ENCODE data around the gene JPT1. TPM values are rescaled to one million over a fixed set of nuclear protein-coding genes. Genes with fewer than 3 reads are reported as not detected.
"Not testable (repeated sequence)": the region's sequence is repeated elsewhere in the genome, so short reads cannot be mapped to it uniquely, and the experiment has no call there.

The JPT1 gene
- total RNA-seq, 1 donor from 2014 or later: 236 TPM

DNA sequence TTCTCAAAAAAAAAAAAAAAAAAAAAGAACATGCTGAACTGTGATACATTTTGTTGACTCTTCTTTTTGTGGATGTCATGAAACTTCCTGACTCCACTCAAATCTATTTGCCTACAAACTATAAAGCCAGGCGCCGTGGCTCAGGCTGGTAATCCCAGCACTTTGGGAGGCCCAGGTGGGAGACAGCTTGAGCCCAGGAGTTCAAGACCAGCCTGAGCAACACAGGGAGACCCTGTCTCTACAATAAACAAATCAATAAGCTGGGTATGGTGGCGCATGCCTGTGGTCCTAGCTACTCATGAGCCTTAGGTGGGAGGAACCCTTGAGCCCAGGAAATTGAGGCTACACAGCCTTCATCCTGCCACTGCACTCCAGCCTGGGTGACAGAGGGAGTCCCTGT is 21.3 kb downstream of the JPT1 start:
- no peak overlapping the region for H3K27ac ChIP-seq
- Mint-ChIP-seq H3K4me1 (peaks cover 12% of the 10 kb centered on the region), H3K4me3 (peak overlapping the region; percentile 89), H3K27me3 (ENCODE audit: insufficient read depth, low read depth) (no peaks in the 10 kb centered on the region), H3K27ac (no peak overlapping the region), H3K36me3 (peaks cover 20% of the 10 kb centered on the region), H3K9me3 (no peaks in the 10 kb centered on the region)
- H3K4me1 ChIP-seq: peaks cover 7% of the 10 kb centered on the region
- TF ChIP-seq EZH2 (IDR thresholded peaks at IDR 0.05) (no peak), EZH2phosphoT487 (IDR thresholded peaks at IDR 0.05) (no peak), CTCF (IDR thresholded peaks at IDR 0.05) (no peak)
- peaks cover 93% of the 10 kb centered on the region for H3F3A ChIP-seq (ENCODE audit: low read depth)
- H3K36me3 ChIP-seq: no peaks in the 10 kb centered on the region
- no peak for DNase-seq (ENCODE audit: low spot score)
- no peak overlapping the region for H3K4me2 ChIP-seq
- H3K4me3 ChIP-seq: no peak overlapping the region
- H4K20me1 ChIP-seq (ENCODE audit: low read depth): peaks cover 42% of the 10 kb centered on the region
- H3K9ac ChIP-seq: no peak overlapping the region
- peaks cover 21% of the 10 kb centered on the region for H3K79me2 ChIP-seq (ENCODE audit: low read depth)
- no peaks in the 10 kb centered on the region for H3K27me3 ChIP-seq
- H2AFZ ChIP-seq (replicated peaks): no peak overlapping the region
- no peaks in the 10 kb centered on the region for H3K9me3 ChIP-seq (ENCODE audit: low read depth)

DNA sequence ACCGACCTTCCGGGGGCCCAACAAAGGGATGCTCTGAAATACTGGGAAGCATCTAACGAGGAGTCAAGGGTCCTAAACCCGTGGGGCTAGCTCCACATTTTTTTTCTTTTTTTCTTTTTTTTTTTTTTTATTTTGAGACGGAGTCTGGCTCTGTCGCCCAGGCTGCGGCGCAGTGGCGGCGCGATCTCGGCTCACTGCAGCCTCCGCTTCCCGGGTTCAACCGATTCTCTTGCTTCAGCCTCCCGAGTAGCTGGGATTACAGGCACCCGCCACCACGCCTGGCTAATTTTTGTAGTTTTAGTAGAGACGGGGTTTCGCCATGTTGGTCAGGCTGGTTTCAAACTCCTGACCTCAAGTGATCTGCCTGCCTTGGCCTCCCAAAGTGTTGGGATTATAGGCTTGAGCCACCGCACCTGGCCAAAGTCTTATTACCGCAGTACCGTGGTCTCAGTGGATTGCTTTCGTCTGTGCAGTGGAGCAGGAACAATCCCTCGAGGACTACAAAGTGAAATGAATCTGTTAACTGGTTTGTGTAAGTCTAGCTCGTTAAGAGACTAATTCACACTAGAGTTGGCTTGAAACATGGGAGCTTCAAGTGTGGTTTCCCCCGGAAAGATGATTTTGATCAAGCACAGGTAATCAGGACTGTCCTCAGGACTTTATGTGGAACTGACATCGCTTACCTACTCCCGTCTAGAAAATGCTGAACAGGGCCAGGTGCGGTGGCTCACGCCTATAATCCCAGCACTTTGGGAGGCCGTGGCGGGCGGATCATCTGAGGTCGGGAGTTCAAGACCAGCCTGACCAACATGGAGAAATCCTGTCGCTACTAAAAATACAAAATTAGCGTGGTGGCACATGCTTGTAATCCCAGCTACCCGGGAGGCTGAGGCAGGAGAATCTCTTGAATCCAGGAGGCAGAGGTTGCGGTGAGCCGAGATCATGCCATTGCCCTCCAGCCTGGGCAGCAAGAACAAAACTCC is 22.0 kb downstream of the JPT1 start:
- H3K36me3 Mint-ChIP-seq: peaks cover 20% of the 10 kb centered on the region
- H3K9ac ChIP-seq; H3K27me3 ChIP-seq; H3K9me3 Mint-ChIP-seq; H3K9me3 ChIP-seq (ENCODE audit: low read depth); H3K4me1 ChIP-seq; H3K36me3 ChIP-seq; H3K27me3 Mint-ChIP-seq (ENCODE audit: insufficient read depth, low read depth): not testable (repeated sequence)
- peaks cover 35% of the 10 kb centered on the region for H4K20me1 ChIP-seq (ENCODE audit: low read depth)
- H3F3A ChIP-seq (ENCODE audit: low read depth): peaks cover 86% of the 10 kb centered on the region
- peak overlapping the region; percentile 82 for H3K27ac Mint-ChIP-seq
- peak overlapping the region; percentile 89 for H3K4me3 Mint-ChIP-seq
- H3K4me1 Mint-ChIP-seq: peaks cover 12% of the 10 kb centered on the region
- H3K27ac ChIP-seq: peak overlapping the region; percentile 70
- peak overlapping the region; percentile 55 for H2AFZ ChIP-seq (replicated peaks)
- peak; percentile 58 for DNase-seq (ENCODE audit: low spot score)
- peaks cover 17% of the 10 kb centered on the region for H3K79me2 ChIP-seq (ENCODE audit: low read depth)
- peak overlapping the region; percentile 84 for H3K4me3 ChIP-seq
- peak overlapping the region; percentile 81 for H3K4me2 ChIP-seq

- peaks cover 12% of the 10 kb centered on the region for H3K4me1 Mint-ChIP-seq
- H3K36me3 Mint-ChIP-seq: peaks cover 16% of the 10 kb centered on the region
- Histone ChIP-seq H3K4me3 (peak within 1 kb of the TSS; percentile 84), H3K9me3 (ENCODE audit: low read depth) (no peaks in the 10 kb centered on the region), H3K4me2 (peak within 1 kb of the TSS; percentile 81), H3K4me1 (peaks cover 7% of the 10 kb centered on the region), H3K79me2 (ENCODE audit: low read depth) (peaks cover 17% of the 10 kb centered on the region), H3F3A (ENCODE audit: low read depth) (peaks cover 78% of the 10 kb centered on the region), H3K9ac (peak within 1 kb of the TSS; percentile 70), H2AFZ (replicated peaks) (peak within 1 kb of the TSS; percentile 55), H3K27ac (peak within 1 kb of the TSS; percentile 70), H3K27me3 (no peaks in the 10 kb centered on the region), H3K36me3 (no peaks in the 10 kb centered on the region), H4K20me1 (ENCODE audit: low read depth) (peaks cover 29% of the 10 kb centered on the region)
- H3K9me3 Mint-ChIP-seq: no peaks in the 10 kb centered on the region
- no peaks in the 10 kb centered on the region for H3K27me3 Mint-ChIP-seq (ENCODE audit: insufficient read depth, low read depth)
- peak; percentile 93 for DNase-seq (ENCODE audit: low spot score)
- peak within 1 kb of the TSS; percentile 82 for H3K27ac Mint-ChIP-seq
- H3K4me3 Mint-ChIP-seq: peak within 1 kb of the TSS; percentile 94
- TF ChIP-seq EZH2phosphoT487 (IDR thresholded peaks at IDR 0.05): no peak
- TF ChIP-seq CTCF (IDR thresholded peaks at IDR 0.05): peak; percentile 80
- TF ChIP-seq EZH2 (IDR thresholded peaks at IDR 0.05): no peak
Observed at GRCh38 chr17:75131278-75132017, 22.9 kb downstream of the JPT1 start, which contains the start of gene NT5C. Gene NT5C, minus strand, starts transcription at chr17:75131742. Its CDS starts 35 bp downstream, at chr17:75131707.
